CD1c-positive myeloid dendritic cell (primary cell): Measurements from ENCODE around the gene XG.

Experiments
- DNase-seq: peaks from one replicate; pipeline ENCODE4 v3.0.0-alpha.2; 2016; ENCODE audit errors: extremely low spot score

XG gene

DNA sequence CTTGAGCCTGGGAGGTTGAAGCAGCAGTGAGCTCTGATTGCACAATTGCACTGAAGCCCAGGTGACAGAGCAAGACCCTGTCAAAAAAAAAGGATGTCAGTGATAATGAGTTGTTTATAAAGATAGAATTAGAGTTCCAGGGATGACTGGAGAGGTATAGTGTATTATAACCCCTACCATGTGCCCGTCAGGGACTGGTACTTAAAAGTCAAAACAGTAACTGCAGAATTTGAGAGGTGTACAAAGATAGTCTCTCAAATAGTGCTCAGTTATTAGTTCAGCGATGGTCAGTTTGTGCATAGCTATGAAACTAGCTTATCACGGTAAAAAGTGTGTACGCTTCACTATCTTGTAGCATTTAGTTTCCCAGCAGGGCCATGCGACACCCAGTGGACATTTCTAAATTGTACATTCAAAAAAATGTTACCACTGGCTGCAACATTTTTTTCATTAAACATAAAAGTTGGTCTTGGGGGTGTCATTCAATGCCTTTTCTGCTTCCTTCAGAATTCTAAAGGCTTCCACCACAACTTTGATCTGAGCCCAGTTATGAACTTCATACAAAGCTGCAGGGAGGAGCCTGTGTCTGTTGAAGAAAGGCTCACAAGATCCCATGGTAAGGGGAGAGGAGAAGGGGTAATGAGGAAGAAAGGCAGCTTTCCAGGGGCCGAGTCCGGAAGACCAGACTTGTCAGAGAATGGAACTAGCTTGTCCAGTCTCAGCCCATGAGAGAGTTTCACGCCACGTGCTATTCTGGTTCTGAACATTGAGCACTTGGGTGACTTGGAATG lies 67.7 kb downstream of the XG start:
- DNase-seq: no peak

DNA sequence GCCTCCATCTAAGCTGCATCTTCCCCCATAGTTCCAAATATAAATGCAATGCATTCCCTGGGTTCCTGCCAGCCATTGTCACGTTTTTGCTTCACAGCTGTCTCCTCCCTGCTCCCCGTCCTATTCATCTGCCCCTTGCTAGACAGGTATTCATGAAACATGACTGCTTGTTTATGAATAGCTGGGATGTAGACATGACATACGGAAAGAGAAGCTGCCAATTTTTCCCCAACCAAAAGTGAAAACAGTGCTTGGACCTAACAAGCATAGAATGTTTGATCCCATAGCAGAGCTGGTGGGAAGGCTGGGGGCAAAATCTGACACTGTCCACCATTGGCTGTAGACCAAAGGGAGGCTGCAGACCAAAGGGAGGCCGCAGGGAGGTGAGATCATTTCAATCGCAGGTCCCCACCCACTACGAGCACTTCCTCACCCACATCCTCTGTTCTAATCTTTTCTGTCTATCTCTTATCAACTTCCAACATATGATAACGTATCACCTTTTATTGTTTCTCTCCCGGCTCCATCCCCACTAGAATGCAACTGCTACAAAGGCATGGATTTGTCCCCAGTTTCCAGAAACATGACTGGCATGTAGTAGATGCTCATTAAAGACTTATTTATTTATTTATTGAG lies 68.4 kb downstream of the XG start:
- DNase-seq: no peak

DNA sequence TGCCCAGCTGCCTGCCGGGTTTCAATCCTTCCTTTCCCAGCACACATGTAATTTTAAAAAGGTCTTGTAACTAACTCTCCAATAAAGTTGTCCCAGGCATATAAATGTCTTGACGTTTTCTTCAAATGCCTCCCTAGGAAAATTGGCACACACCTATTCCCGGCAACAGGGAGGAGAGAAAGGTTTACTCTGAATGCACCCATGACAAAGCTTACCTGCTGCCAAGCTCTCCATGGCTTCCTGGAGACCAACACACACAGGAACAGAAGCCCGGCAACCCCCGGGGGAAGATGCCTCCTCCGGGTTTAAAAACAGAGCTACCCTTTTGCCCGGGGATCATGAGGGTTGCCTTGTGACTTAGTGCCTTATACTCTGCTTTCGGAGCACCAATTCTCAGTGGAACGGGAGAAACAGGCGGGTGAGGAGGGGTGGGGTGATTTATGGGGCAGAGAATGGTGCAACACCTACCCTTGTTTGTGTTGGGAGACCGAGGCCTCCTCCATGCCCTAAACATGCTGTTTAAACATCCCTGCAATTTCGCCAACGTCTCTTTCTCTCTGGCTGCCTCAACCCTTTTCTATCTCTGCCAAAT lies 72.1 kb downstream of the XG start:
- no peak for DNase-seq

DNA sequence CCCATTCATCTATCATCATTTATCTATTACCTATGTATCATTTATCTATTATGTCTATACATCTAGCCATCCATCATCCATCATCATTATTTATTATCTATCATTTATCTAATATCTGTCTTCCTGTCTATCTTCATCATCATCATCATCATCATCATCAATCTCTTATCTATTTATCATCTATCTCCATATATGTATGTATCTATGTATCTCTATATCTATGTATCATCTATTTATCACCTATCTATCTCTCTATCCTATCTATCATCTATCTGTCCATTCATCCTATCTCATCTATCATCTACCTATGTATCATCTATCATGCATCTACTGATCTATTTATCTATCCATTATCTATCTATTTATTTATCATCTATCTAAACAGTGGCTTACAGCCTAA lies 73.0 kb downstream of the XG start:
- no peak for DNase-seq

DNA sequence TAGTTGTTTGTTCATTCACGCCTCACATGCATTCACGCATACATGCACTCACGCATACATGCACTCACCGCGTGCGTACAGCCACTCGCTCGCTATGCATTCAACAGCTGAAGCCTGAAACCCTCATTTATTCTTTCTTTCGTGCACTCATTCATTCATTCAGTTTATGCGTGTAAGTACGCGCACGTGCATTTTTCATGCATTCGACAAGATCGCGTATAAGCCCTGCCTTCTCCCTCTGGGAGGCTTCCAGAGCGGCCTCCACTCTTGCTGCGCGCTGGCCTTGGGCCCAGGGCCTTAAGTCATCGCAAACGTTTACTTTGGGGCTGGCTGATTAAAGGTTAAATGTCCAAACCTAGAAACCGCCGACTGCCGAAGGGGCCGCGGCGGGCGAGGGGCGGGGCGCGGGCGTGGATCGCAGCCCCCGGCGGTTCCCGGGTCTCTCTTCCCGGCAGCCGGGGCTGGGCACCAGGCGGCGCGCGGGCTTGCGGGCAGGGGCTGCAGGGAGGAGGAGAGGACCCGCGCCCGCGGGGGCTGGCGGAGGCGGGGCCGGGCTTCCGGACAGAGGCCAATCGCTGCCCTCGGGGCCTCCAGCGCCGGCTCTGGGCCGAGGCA lies 76.6 kb downstream of the XG start, which contains the start of gene GYG2:
TSS of gene GYG2 (plus strand) at position 587 of the 615 bp plus-strand sequence. CDS start 1,259 bp downstream, outside the sequence.
- DNase-seq: no peak

DNA sequence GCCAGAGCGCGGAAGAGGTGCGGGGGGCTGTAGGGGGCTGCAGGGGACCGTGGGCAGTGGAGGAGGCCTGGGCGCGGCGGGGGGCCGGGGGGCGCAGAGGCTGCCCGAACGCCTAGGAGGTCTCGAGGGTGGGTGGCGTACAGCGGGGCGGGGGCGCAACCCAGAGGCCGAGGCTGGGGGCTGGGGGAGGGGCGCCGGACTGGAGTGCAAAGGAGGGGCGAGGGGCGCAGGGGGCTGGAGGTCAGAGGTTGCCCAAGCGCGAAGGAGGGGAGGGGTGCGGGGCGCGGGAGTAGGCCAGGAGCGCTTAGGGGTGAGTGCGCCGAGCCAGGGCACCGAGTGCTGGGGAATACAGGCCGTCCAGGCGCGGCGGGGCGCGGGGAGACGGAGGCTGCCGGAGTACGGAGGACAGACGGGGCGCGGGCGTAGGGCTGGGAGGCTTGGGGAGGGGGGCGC lies 77.1 kb downstream of the XG start:
- no peak for DNase-seq

DNA sequence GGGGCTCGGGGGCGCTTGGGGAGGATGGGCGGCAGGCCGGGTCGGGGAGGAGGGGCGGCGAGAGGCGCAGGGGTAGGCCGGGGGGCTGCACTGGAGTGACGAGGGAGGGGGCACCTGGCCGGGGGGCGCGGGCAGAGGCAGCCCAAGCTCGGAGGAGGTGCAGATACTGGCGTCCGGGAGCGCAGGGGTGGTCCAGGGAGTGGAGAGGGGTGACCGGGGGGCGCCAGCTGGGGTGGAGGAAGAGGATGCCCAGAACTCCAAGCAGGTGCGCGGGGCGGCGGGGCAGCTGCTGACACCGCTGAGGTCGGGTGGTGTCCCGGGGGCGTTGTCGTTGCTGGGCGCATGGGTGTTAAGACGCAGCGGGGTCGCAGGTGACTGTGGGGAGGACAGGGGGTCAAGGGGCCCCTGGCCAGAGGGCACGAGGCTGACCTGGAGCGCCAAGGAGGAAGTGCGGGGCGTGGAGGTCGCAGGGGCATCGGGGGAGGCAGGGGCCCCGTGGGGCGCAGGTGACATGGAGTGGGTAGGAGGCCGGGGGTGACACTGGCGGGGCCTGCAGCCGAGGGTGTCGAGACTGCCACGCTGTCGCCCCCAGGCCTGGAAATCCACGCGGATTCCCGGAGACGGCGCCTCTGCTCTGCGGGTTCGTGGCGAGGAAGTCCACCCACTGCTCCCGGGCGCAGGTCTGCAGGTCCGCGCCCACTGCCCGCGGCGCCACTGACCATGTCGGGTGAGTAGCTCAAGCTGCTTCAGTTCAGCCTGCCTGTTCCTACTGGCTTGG lies 77.8 kb downstream of the XG start:
- DNase-seq: no peak

DNA sequence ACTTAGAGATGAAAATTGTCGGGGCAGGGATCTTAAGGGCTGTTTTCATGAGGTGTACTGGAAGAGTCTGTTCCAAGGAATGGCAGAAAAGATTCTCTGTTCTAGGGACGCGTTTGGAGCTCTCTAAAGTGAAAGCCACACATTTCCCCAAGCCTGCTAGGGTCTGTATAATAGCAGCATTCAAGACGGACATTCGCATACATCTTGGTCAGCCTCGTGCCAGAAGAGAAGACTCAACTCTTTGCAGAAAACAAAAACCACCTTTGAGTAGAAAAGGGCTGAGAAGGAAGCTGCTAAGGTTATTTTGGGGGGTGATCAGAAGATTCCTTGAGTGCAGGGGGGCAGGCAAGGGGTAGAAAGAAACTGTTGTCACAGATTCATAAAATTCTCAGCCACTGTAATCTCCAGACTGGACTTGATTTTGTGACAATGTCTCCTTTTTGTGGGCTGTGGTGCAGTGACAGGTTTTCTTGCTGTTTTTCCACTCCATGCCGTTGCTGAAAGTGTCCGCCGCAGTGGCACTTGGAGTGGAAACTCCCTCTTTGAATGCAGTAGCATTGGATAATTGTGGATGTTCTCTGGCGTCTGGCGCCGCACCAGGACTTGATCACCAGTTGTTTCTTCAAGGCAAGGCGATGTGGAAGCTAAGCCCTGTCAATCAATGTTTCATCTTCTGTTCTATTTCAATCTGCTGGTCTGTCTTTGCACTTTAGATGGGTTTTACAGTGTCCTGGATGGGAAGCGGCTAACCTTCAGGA lies 79.8 kb downstream of the XG start:
- DNase-seq: no peak

DNA sequence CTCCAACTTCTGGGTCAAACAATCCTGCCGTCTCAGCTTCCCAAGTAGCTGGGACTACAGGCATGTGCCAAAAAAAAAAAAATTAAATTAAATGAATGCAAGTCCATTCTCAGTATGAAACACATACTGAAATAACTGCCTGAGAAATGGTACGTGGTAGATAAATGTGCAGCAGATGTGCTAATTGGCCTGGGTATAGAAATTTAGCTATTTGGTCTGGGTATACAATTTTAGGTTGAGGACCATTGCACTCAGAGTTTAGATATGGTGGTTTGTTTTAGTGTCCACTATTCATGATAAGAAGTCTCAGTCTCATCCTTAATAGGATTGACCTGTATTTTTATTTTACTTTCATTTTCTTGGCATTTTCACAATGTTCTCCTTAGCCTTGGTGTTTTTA lies 86.1 kb downstream of the XG start:
- DNase-seq: no peak

DNA sequence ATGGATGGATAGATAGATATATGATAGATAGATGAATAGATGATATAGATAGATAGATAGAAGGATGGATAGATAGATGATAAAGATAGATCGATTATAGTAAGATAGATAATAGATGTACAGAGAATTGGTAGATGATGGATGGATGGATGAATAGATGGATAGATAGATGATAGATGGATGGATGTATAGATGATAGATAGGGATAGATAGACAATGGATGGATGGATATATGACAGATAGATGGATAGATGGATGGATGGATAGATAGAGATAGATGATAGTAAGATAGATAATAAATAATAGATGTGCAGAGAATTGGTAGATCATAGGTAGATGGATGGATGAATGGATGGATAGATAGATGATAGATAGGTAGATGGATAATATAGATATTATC lies 89.1 kb downstream of the XG start:
- no peak for DNase-seq

DNA sequence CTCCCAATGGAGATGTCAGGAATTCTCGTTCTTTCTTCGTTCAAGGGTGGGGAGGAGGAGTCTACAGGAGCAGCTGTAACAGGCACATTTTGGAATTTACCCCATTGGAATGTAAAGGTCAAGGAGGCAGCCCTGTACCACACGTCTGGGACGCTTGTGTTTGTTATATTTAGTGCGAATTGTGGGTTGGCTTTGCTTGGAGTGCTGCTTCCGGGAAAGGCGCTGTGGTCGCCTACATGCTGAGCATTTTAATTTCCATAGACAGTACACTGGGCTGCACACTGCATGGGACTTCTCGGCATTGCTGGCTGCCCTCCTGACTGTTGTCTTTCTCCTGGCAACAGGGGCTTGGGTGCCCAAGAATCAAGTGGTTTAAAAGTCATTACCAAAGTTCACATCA lies 89.7 kb downstream of the XG start:
- DNase-seq: no peak

DNA sequence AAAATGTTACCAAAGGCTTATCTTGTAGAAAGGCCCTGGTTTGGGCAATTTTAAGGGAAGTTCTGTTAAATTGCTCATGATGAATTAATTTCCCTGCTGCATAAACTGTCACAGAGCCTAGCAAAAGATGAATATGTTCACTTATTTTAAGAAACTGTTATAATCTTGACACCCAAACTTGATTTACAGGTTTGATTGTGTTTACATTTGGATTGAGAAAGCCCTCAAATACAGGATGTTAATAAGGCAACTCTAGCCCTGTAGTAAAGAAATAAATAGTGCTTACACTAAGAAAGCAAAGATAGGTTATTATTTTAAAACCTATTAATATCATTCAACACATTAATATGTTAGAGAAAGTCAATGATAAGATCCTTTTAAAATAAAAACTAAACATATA lies 95.2 kb downstream of the XG start:
- no peak for DNase-seq

DNA sequence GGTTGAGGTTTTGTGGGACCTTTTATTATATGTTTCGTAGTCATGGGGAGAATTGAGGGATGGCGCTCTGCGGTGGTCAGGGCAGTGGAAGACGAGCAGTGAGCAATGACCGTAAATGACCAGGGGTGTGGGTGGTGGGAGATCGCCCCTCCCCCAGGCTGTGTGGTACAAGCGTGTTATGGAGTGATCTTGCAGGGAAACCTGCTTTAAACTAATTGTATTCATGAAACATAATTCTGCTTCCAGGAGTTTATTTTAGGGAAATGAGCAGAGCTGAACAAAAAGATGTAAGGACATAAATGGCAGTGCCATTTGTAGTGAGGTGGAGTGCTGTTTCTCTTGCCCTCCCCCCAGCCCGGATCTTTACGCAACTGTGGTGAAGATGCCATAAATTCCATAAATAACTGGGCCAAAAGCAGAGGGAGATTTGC lies 97.0 kb downstream of the XG start:
- no peak for DNase-seq

DNA sequence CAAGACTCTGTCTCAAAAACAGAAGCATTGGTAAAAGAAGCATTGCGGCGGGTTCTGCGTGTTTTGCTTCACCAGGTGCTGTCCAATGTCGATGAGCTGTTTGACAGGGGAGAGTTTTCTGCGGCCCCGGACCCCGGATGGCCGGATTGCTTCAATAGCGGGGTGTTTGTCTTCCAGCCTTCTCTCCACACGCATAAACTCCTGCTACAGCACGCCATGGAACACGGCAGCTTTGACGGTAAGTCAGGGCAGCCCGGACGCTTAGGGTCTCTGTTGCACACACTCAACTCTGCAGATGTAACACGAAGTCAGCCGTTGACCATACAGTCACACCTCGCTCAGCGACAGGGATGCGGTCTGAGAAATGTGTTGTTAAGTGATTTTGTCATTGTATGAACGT lies 103.1 kb downstream of the XG start:
- no peak for DNase-seq

DNA sequence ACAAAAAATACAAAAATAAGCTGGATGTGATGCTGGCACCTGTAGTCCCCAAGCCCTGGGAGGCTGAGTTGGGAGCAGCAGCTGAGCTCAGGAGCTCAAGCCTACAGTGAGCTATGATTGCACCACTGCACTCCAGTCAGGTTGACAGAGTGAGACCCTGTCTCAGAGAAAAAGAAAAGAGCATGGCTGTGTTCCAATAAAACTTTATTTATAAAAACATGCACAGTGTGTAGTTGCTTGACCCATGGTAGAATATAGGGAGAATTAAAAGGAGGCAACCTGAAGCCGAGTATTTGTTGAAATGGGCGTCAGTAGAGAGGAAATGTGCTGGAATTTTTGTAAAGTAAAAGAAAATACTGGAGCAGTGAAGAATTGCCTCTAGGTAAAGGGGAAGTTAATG lies 103.9 kb downstream of the XG start:
- no peak for DNase-seq

DNA sequence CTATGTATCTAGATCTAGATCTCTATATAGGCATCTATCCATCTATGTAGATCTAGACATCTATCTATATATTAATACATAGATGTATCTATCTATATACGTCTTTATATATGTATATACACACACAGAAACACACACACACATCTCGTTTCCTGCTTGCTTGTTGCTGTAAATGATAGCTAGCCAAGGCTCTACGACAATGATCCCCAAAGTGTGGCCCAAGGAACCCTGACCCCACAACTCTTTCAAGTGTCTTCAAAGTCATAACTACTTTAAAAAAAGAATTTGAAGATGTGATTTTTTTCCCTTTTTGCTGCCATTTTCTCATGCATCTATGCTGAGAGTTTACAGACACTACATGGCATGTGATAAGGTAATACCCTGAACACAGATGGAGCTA lies 105.7 kb downstream of the XG start:
- DNase-seq: no peak

DNA sequence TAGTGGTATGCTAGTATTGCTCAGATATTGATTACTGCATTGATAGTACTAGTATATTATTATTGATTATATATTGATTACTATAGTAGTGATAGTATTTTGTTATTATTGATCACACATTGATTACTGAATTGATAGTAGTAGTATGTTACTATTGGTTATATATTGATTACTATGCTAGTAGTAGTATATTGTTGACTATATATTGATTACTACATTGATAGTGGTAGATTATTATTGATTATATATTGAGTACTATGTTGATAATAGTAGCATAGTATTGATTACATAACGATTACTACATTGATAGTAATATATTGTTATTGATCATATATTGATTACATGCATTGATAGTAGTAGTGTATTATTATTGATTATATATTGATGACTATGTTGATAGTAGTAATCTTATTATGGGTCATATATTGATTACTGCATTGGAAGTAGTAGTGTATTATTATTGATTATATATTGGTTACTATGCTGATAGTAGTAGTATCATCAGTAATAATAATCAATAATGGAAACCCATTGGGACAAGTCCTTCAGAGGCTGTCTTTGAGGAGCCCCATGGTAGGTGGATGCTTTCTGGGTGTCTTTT lies 107.5 kb downstream of the XG start:
- DNase-seq: no peak

DNA sequence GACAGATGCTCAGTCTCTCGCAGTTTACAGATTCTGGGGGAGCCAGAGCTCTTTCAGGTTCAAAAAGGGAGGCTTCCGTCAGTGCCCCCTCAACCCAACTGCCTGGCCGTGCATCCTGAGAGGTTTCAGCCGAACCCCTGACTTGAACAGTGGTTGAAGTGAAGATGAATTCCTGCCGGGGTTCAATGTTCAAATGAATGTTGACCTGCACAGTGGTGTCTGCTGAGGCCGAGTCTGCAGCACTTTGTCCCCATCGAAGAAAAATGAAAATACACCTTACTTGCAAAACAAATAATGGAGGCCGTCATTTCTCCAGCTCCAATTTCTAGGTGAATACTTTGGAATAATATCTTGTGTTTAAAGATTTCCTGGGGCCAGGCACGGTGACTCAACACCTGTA lies 110.6 kb downstream of the XG start:
- DNase-seq: no peak

DNA sequence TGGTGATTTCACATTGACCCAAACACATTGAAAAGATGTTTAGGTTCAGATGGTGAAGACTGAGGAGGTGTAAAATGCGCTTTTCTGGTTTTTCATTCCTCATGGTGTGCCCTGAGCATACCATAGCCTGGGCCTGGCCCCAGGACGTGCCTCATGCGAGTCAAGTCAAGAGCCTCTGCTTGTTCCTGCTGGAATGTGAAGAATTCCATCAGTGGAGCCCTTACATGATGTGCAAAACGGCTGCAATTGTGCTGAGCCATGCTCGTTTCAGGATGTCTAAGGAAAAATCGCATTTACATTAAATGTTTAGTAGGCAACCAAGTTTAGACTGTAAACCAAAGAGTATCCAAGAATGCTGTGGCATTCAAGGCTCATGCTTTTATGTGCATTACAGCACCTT lies 111.8 kb downstream of the XG start:
- DNase-seq: no peak
